ENCODE results near the gene DHX35. TPM values are rescaled to one million over a fixed set of nuclear protein-coding genes. Genes with fewer than 3 reads are reported as not detected.

DHX35 gene
- total and polyA plus RNA-seq, 2 of the 13 experiments (the other 11 are each of a cell fraction or from before 2014, with no cell fraction given) = 25.8 to 28.7 TPM

GRCh38 chr20:38962044-38962927, at the start of gene DHX35 (continued):
- TF ChIP-seq KIAA2018 (CRISPR knock-in tag; IDR thresholded peaks at IDR 0.05; ENCODE audit: borderline replicate concordance) (peak; percentile 68; the same call in 1 of the 2 replicates), ZNF33A (CRISPR knock-in tag; IDR thresholded peaks at IDR 0.05; ENCODE audit: borderline replicate concordance) (peak; percentile 93; the same call in 1 of the 2 replicates), ZNF543 (CRISPR knock-in tag; IDR thresholded peaks at IDR 0.05) (peak; percentile 95; the same call in 1 of the 2 replicates), NFATC3 (CRISPR knock-in tag; IDR thresholded peaks at IDR 0.05) (no peak; the same call in 1 of the 2 replicates), ZUFSP (CRISPR knock-in tag; IDR thresholded peaks at IDR 0.05; ENCODE audit: borderline replicate concordance) (0 out of 2 replicates have a peak, but pooled peaks have one; percentile 78), SIN3B (IDR thresholded peaks at IDR 0.05; ENCODE audit: low read length) (peak; percentile 76), ZNF337 (CRISPR knock-in tag; IDR thresholded peaks at IDR 0.05; ENCODE audit: borderline replicate concordance, low read depth) (peak; percentile 95), SP1 (IDR thresholded peaks at IDR 0.05) (peak; percentile 79; the same call in 1 of the 2 replicates), SP1 (CRISPR knock-in tag; IDR thresholded peaks at IDR 0.05) (peak; percentile 99), SNAPC4 (CRISPR knock-in tag; IDR thresholded peaks at IDR 0.05) (peak; percentile 87), EEA1 (CRISPR knock-in tag; IDR thresholded peaks at IDR 0.05; ENCODE audit: borderline replicate concordance) (peak; percentile 96; the same call in 1 of the 2 replicates), ZNF614 (CRISPR knock-in tag; IDR thresholded peaks at IDR 0.05; ENCODE audit: borderline replicate concordance) (peak; percentile 94)

Data from HepG2 (cell line).